Measurements from ENCODE around the gene TCF4. TPM values are rescaled to one million over a fixed set of nuclear protein-coding genes. Genes with fewer than 3 reads are reported as not detected.

The TCF4 gene
- polyA plus RNA-seq, 1 of the 3 experiments (the other 2 are of a cell fraction): 39.1 TPM

GRCh38 chr18:55247032-55247431, 341.0 kb downstream of the TCF4 start:
- ChIA-PET CTCF (interaction anchor here (4.6 kb wide), 1 partner anchor 13 kb away, joined by 27 read pairs; no protein-coding TSS in a partner anchor), POLR2A (no interaction called here)
- peaks cover 12 to 72% of the 10 kb centered on the region in 2 experiments for H3K36me3 ChIP-seq (replicated peaks in 1 of 2; ENCODE audit: control insufficient read depth in 1 of 2, insufficient read depth in 2 of 2, low read length in 1 of 2)
- peak overlapping the region in 1 of 2 experiments; percentile 5; a peak in 2 of 4 replicates for H3K27ac ChIP-seq (ENCODE audit: low read depth in 2 of 2, low read length in 1 of 2)
- H3K27me3 ChIP-seq (ENCODE audit: insufficient read depth): no peaks in the 10 kb centered on the region
- WGBS (ENCODE audit: low lambda C conversion rate): 72% methylated on average over 5 of the region's 5 CpGs
- H3K79me2 ChIP-seq (ENCODE audit: insufficient read depth): peaks cover 12% of the 10 kb centered on the region; the same call in 1 of the 2 replicates
- no peak overlapping the region for H2AFZ ChIP-seq (ENCODE audit: low read depth)
- peaks cover 37% of the 10 kb centered on the region for H3F3A ChIP-seq (replicated peaks; ENCODE audit: insufficient read depth)
- no peak overlapping the region for H3K4me2 ChIP-seq
- no peak overlapping the region for H3K9ac ChIP-seq
- no peaks in the 10 kb centered on the region for H4K20me1 ChIP-seq (ENCODE audit: insufficient read depth)
- no peaks in the 10 kb centered on the region for H3K9me3 ChIP-seq
- TF ChIP-seq EZH2phosphoT487 (IDR thresholded peaks at IDR 0.05; ENCODE audit: borderline replicate concordance, low read depth) (no peak), NFIC (IDR thresholded peaks at IDR 0.05; ENCODE audit: borderline replicate concordance) (no peak), NRF1 (IDR thresholded peaks at IDR 0.05; ENCODE audit: low read depth, low read length) (no peak), SMC3 (IDR thresholded peaks at IDR 0.05; ENCODE audit: low read depth, low read length) (no peak), GABPA (IDR thresholded peaks at IDR 0.05; ENCODE audit: low read depth) (no peak), TAF1 (IDR thresholded peaks at IDR 0.05; ENCODE audit: borderline replicate concordance, low read depth, low read length) (no peak), POLR2AphosphoS5 (IDR thresholded peaks at IDR 0.05; ENCODE audit: low read depth, low read length) (no peak; the same call in 1 of the 2 replicates), YY1 (IDR thresholded peaks at IDR 0.05; ENCODE audit: low read depth) (no peak), MEF2A (IDR thresholded peaks at IDR 0.05; ENCODE audit: borderline replicate concordance, low read depth) (no peak), RCOR1 (IDR thresholded peaks at IDR 0.05; ENCODE audit: low read length) (no peak), USF1 (IDR thresholded peaks at IDR 0.05; ENCODE audit: borderline replicate concordance, low read depth) (no peak), RAD21 (IDR thresholded peaks at IDR 0.05; ENCODE audit: low read length) (no peak), FOXM1 (IDR thresholded peaks at IDR 0.05; ENCODE audit: low read depth) (no peak)
- TF ChIP-seq, protein P1, sequence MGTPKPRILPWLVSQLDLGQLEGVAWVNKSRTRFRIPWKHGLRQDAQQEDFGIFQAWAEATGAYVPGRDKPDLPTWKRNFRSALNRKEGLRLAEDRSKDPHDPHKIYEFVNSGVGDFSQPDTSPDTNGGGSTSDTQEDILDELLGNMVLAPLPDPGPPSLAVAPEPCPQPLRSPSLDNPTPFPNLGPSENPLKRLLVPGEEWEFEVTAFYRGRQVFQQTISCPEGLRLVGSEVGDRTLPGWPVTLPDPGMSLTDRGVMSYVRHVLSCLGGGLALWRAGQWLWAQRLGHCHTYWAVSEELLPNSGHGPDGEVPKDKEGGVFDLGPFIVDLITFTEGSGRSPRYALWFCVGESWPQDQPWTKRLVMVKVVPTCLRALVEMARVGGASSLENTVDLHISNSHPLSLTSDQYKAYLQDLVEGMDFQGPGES (IDR thresholded peaks at IDR 0.05; ENCODE audit: low read depth, low read length): no peak
- TF ChIP-seq, protein P2, sequence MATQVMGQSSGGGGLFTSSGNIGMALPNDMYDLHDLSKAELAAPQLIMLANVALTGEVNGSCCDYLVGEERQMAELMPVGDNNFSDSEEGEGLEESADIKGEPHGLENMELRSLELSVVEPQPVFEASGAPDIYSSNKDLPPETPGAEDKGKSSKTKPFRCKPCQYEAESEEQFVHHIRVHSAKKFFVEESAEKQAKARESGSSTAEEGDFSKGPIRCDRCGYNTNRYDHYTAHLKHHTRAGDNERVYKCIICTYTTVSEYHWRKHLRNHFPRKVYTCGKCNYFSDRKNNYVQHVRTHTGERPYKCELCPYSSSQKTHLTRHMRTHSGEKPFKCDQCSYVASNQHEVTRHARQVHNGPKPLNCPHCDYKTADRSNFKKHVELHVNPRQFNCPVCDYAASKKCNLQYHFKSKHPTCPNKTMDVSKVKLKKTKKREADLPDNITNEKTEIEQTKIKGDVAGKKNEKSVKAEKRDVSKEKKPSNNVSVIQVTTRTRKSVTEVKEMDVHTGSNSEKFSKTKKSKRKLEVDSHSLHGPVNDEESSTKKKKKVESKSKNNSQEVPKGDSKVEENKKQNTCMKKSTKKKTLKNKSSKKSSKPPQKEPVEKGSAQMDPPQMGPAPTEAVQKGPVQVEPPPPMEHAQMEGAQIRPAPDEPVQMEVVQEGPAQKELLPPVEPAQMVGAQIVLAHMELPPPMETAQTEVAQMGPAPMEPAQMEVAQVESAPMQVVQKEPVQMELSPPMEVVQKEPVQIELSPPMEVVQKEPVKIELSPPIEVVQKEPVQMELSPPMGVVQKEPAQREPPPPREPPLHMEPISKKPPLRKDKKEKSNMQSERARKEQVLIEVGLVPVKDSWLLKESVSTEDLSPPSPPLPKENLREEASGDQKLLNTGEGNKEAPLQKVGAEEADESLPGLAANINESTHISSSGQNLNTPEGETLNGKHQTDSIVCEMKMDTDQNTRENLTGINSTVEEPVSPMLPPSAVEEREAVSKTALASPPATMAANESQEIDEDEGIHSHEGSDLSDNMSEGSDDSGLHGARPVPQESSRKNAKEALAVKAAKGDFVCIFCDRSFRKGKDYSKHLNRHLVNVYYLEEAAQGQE (IDR thresholded peaks at IDR 0.05; ENCODE audit: low read depth, low read length): no peak
- no peaks in the 10 kb centered on the region for H3K9me2 ChIP-seq
- H3K4me1 ChIP-seq (ENCODE audit: control insufficient read depth in 1 of 2, insufficient read depth in 2 of 2, low read depth in 1 of 2, low read length in 1 of 2): peaks cover 49 to 56% of the 10 kb centered on the region in 2 experiments
- no peak overlapping the region for H3K4me3 ChIP-seq (ENCODE audit: low read depth in 2 of 2, low read length in 1 of 2)
- DNase-seq: no peak
